NOMO-1 treated with dmso at 0.1 percent for 144 hours (cell line): ENCODE measurements around the gene RAP2C.
A peak's percentile ranks its signal among the peaks of the same experiment; 100 is the strongest.

Source experiments
- DNase-seq: peaks from one replicate; lab custom pipeline; 2025; ENCODE audit not compliant: unreplicated experiment; lab: John Stamatoyannopoulos, UW

Gene RAP2C

GRCh38 chrX:132219343-132219768, at the start of gene RAP2C:
RAP2C (minus strand) TSS chrX:132219447; CDS start chrX:132217268, 2,179 bp downstream.
- DNase-seq: peak; percentile 24

GRCh38 chrX:132267392-132267791, 48.1 kb upstream of the RAP2C start:
- DNase-seq: no peak

- DNase-seq: no peak
These were observed 47.5 kb upstream of the RAP2C start for GRCh38 chrX:132266583-132267355.

GRCh38 chrX:132263127-132263526, 43.9 kb upstream of the RAP2C start:
- no peak for DNase-seq

GRCh38 chrX:132258509-132258908, 39.3 kb upstream of the RAP2C start:
- DNase-seq: no peak

GRCh38 chrX:132257116-132257515, 37.9 kb upstream of the RAP2C start:
- DNase-seq: no peak

GRCh38 chrX:132236121-132236520, 16.9 kb upstream of the RAP2C start:
- DNase-seq: no peak

GRCh38 chrX:132235488-132235887, 16.2 kb upstream of the RAP2C start:
- no peak for DNase-seq

GRCh38 chrX:132231587-132231986, 12.3 kb upstream of the RAP2C start:
- DNase-seq: no peak

GRCh38 chrX:132227383-132228112, 8.3 kb upstream of the RAP2C start:
- DNase-seq: no peak

GRCh38 chrX:132226169-132226568, 6.9 kb upstream of the RAP2C start:
- DNase-seq: no peak

- peak; percentile 69 for DNase-seq
These were observed 991 bp downstream of the RAP2C start for GRCh38 chrX:132218100-132218812.

GRCh38 chrX:132217203-132218073, 1.8 kb downstream of the RAP2C start:
- DNase-seq: peak; percentile 77

GRCh38 chrX:132216806-132217202, 2.4 kb downstream of the RAP2C start:
- DNase-seq: no peak

GRCh38 chrX:132216283-132216682, 3.0 kb downstream of the RAP2C start:
- DNase-seq: no peak

- no peak for DNase-seq
These were observed 4.7 kb downstream of the RAP2C start for GRCh38 chrX:132214518-132214917.

- DNase-seq: no peak
These were observed 9.7 kb downstream of the RAP2C start for GRCh38 chrX:132209527-132209926.

GRCh38 chrX:132208422-132208821, 10.8 kb downstream of the RAP2C start:
- DNase-seq: no peak

- DNase-seq: no peak
These were observed 11.3 kb downstream of the RAP2C start for GRCh38 chrX:132207996-132208395.

- no peak for DNase-seq
These were observed 13.0 kb downstream of the RAP2C start for GRCh38 chrX:132206259-132206658.

- no peak for DNase-seq
These were observed 14.6 kb downstream of the RAP2C start for GRCh38 chrX:132204629-132205028.
